Astrocyte of the hippocampus (primary cell): Measurements from ENCODE around the gene CEP41.

Experiments
- DNase-seq: peaks from one replicate; pipeline ENCODE4 v3.0.0; 2011; ENCODE audit warnings: low read depth, low spot score

Gene CEP41

GRCh38 chr7:130440527-130441365 is at the start of gene CEP41:
Gene CEP41 (minus strand): TSS chr7:130441016. CDS start chr7:130440966, 50 bp downstream.
- peak; percentile 100 for DNase-seq

GRCh38 chr7:130490311-130490791 is 49.5 kb upstream of the CEP41 start:
- DNase-seq, result peak; percentile 68

DNA sequence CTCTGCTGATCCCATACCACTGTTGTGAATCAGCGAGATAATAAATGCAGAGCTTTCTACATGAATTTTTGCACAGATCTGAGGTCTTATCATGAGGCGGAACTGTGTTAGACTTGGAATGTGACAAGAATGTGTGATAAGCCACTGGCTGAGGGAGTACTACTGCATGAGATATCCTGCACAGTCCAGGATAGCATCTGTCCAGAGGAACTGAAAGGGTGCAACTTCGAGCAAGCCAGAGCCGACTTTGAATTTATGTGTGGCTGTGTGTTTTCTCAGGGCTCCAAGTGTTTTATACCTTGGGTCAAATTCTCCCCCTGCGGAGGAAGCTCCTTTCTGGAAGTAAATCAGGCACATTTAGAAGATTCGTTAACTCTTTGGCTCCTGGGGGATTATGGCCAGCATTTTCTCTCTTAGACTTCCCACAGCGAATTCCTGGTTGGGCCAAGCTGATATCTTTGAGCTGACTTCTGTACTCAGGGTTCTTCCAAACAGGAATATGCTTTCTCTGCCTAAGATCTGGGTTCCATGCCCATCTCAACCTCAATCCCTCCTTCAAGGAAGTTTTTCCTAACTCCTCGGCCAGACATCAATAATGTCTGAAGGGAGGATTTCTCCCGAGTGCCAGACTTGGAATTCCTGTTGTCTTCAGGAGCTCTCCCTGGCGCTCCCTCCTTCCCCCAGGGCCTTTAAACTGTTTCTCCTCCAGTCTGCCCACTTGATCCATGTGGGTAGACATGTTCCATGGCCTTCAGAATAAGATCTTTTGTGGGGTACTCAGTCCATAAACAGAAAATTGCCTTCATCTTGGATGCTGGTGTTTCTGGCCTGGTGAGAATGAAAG is 48.5 kb upstream of the CEP41 start:
- peak; percentile 81 for DNase-seq

DNA sequence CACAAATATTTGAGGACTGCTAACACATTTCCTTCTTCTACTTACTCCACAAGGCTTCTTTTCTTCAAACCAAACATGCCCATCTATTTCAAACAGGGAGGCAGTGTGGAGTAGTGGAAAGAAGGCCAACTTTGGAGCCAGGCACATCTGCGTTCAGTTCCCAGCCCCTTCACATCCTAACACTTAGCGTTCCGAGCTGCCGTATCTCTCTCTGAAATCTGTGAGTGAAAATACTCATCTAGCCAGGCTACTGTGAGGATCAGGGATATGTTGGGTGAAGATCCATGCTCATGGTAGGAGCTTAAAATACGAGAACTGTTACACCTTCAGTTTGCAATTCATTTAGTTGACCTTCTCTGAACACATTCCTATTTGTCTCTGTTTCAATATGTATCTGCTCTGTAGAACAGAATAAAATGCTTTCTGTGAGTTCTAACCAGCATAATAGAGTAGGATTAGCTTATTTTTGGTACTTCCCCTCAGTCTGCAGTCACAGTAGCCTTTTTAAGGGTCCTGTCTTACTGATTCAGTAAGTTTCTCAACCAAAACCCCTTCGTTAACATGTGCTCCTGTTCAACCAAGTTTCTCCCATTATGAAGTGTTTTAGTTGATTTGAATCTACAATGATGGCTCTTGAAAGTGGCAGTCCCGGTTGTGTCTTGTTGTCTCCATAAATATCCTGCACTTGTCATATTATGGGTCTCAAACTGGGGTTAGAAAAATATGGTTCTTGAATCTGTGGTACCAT is 47.8 kb upstream of the CEP41 start:
- DNase-seq, result peak; percentile 19

- DNase-seq, result no peak
Measured at GRCh38 chr7:130486954-130487436, 46.2 kb upstream of the CEP41 start.

DNA sequence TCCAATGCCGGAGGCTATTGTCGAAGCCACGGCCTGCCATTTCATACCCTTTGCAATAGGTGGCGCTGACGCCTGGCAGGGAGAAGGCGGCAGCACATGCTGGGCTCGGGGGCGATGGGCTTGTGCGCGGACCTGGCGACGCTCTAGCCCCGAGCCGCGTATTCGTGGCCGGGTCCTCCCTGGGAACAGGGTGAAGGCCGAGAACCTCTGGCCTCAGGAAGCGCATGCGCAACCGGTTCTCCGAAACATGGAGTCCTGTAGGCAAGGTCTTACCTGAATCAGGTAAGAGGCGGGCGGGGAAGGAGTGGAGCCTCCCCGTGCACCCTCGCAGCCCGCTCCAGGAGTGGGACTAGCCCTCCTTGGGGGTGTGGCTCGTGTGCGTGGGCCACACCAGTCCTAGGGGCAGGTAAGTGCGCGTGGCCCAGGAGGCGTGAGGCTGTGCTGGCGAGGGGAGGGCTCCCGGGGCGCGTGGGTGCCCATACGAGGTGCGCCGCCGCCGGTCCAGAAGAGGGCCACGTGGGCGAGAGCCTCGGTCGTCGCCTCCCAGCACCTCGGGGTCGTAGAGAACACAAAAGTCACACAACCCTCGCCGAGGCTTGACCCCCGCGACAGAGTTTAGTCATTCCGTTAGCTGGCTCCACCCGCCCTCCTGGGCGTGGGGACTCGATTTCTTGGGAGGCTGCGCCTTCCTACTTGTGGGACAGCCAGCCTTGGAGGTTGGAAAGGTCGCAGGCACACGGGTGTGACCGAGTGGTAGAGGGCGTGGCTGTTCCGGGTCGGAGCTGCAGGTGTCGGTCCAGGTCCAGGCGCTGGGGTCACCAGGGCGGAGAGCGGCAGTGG is 45.5 kb upstream of the CEP41 start:
- DNase-seq, result peak; percentile 55

GRCh38 chr7:130485734-130486113 is 44.9 kb upstream of the CEP41 start:
- no peak for DNase-seq

GRCh38 chr7:130483031-130483430 is 42.2 kb upstream of the CEP41 start:
- no peak for DNase-seq

GRCh38 chr7:130481898-130482297 is 41.1 kb upstream of the CEP41 start:
- DNase-seq, result peak; percentile 66

GRCh38 chr7:130479716-130480400 is 39.0 kb upstream of the CEP41 start:
- no peak for DNase-seq

- no peak for DNase-seq
Measured at GRCh38 chr7:130478991-130479390, 38.2 kb upstream of the CEP41 start.

DNA sequence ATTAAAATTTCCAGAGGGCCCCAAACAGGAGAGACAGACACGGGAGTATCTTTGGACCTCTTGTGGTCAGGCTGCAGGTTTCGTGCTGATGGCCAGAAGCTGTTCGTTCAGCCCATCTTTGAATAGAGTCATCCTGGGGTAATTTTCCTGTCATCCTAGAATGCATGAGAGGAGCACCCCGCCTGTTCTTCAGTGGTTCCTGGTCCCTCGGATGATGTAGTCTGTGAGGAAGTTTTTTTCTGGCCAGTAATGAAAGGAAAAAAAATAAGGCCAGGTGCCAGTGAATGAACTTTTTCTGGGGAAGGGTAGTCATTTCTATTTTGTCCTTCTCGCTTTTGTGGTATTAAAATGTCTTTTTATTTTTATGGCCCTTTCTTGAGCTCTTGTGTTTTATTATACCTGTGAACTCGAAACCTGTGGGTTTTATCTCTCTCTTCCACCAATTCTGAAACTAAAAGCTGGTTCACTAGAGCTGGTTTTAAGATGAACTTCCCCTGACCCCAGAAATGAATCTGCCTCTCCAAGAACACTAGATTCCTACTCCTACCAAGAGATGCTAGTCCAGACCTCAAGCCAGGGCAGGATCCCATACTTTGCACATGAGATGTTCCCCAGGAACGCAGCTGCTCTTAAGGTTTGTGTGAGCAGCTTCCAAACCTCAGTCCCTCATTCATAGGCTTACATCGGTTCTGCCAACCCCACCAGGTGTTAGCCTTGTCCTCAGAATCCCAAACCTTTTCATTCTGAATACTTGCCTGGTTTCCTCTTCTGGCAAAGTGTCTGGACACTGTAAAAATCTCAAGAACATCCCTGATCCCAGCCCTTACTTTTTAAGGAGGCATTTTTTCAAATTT is 35.7 kb upstream of the CEP41 start:
- DNase-seq, result peak; percentile 68

- no peak for DNase-seq
Measured at GRCh38 chr7:130475776-130476175, 35.0 kb upstream of the CEP41 start.

GRCh38 chr7:130473876-130474275 is 33.1 kb upstream of the CEP41 start:
- no peak for DNase-seq

DNA sequence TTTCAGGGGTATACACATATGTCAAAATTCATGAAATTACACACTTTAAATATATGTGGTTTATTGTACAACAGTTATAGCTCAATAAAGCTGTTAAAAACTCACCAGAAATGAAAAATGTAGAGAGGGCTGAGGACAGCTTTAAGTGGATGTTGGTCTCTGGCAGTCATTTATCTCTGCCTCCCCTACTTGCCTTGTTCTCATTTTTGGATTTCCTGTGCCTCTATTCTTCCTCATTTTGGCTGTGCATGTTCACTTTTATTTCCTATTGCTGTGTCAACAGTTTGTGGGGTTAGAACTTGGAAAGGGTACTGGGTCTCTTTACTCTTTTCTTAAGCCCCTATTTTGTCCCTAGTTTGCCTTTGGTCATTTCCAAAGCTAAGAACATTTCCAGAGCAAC is 32.5 kb upstream of the CEP41 start:
- no peak for DNase-seq

DNA sequence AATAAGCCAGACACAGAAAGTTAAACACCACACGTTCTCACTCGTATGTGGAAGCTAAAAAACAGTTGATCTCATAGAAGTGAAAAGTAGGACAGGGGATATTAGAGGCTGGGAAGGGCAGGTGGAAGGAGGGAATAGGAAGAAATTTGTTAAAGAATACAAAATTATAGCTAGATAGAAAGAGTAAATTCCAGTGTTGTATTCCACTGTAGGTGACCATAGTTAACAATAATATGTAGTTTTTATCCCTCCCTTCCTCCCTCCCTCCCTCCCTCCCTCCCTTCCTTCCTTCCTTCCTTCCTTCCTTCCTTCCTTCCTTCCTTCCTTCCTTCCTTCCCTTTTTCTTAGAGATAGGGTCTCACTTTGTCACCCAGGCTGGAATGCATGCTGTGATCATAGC is 31.2 kb upstream of the CEP41 start:
- no peak for DNase-seq

DNA sequence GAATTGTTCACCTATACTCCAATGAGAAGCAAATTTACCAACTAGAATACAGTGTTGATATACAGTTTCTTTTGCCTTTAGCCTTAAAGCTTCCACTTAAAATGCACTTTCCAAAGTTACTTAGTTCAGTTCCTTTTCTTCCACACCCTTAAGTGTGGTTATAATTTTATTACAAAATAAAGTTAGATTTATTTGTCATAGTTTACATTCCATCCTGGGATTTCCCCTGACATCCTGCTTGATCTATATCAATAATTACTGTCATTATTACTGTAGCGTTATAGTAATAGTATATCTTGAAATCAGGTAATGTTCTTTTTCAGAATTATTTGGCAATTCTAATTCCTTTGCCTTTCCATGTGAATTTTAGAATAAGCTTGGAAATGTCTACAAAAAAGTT is 27.8 kb upstream of the CEP41 start:
- no peak for DNase-seq

- DNase-seq, result no peak
Measured at GRCh38 chr7:130463553-130464434, 23.0 kb upstream of the CEP41 start.
